H1 (cell line): Measurements from ENCODE around the gene TAF12. TPM values are rescaled to one million over a fixed set of nuclear protein-coding genes. Genes with fewer than 3 reads are reported as not detected.

Experiments
- CTCF ChIA-PET: fragments of 300-600 bp; sonication (Branson Sonifier 250); formaldehyde crosslinking; loops from one replicate; lab custom pipeline; 2021; ENCODE audit not compliant: partially characterized antibody; lab: Charles Lee
- POLR2A ChIA-PET: fragments of 300-600 bp; sonication (Branson Sonifier 250); formaldehyde crosslinking; loops from one replicate; lab custom pipeline; 2021; ENCODE audit warnings: inconsistent platforms; ENCODE audit not compliant: partially characterized antibody; lab: Charles Lee
- DNase-seq, 2 experiments: peaks; one replicate each; pipeline versions ENCODE4 v3.0.0 to v3.0.0-alpha.2; 2010 to 2022; ENCODE audit warnings: low spot score in 2 of 2, low read depth in 1 of 2, mixed read lengths in 1 of 2
- FAIRE-seq: peaks from 2 replicates; lab custom pipeline; 2011; peaks lifted over from hg19 to GRCh38; lab: Jason Lieb, UNC
- H2AFZ ChIP-seq: 2 replicates; pipeline ENCODE4 v1.8.1; 2012; ENCODE audit warnings: low read length, inconsistent platforms
- H2AK5ac ChIP-seq: 2 replicates; pipeline ENCODE4 v1.6.1; 2013; ENCODE audit warnings: low read depth, low read length
- H2BK120ac ChIP-seq: replicated peaks from 2 replicates; pipeline ENCODE3; 2013; ENCODE audit warnings: low read depth, low read length, inconsistent platforms
- H2BK12ac ChIP-seq: 2 replicates; pipeline ENCODE4 v1.6.1; 2013; ENCODE audit warnings: low read depth, low read length
- H2BK15ac ChIP-seq: 2 replicates; pipeline ENCODE4 v1.6.1; 2013; ENCODE audit warnings: low read length
- H2BK20ac ChIP-seq: 2 replicates; pipeline ENCODE4 v1.6.1; 2013; ENCODE audit warnings: low read length
- H2BK5ac ChIP-seq: 2 replicates; pipeline ENCODE4 v1.6.1; 2013; ENCODE audit warnings: low read depth, low read length
- H3K14ac ChIP-seq: 2 replicates; pipeline ENCODE4 v1.6.1; 2013; ENCODE audit warnings: inconsistent platforms; ENCODE audit not compliant: insufficient read length
- H3K18ac ChIP-seq: 2 replicates; pipeline ENCODE4 v1.6.1; 2013; ENCODE audit warnings: low read length; ENCODE audit errors: extremely low read depth
- H3K23ac ChIP-seq: 2 replicates; pipeline ENCODE4 v1.6.1; 2013; ENCODE audit warnings: inconsistent platforms; ENCODE audit not compliant: insufficient read length
- H3K23me2 ChIP-seq: 2 replicates; pipeline ENCODE4 v1.6.1; 2013; ENCODE audit warnings: low read depth, low read length
- H3K27ac ChIP-seq: 2 replicates; pipeline ENCODE4 v1.6.1; 2011; ENCODE audit warnings: low read depth, low read length, inconsistent platforms
- H3K27me3 ChIP-seq, 4 experiments: replicated peaks in 1 of 4; 1 replicate in 1 of 4; 2 replicates in 3 of 4; pipeline versions ENCODE4 v1.6.1 to v1.8.1; 2011 to 2013; ENCODE audit warnings: low read length in 3 of 4, mild to moderate bottlenecking in 3 of 4, inconsistent platforms in 2 of 4, mixed read lengths in 2 of 4, moderate library complexity in 1 of 4; ENCODE audit not compliant: control insufficient read depth in 3 of 4, insufficient read depth in 3 of 4; ENCODE audit errors: extremely low read depth in 1 of 4
- H3K36me3 ChIP-seq, 4 experiments: 2 replicates each; pipeline versions ENCODE4 v1.6.1 to v1.8.1; 2011 to 2013; ENCODE audit warnings: mild to moderate bottlenecking in 4 of 4, low read length in 3 of 4, moderate library complexity in 2 of 4, control low read depth in 1 of 4, inconsistent platforms in 1 of 4; ENCODE audit not compliant: insufficient read depth in 4 of 4, control insufficient read depth in 2 of 4
- H3K4ac ChIP-seq: replicated peaks from 2 replicates; pipeline ENCODE3; 2013; ENCODE audit warnings: low read length, low read depth, mixed read lengths, inconsistent platforms; ENCODE audit not compliant: insufficient read length
- H3K4me1 ChIP-seq, 4 experiments: replicated peaks in 1 of 4; 1 replicate in 1 of 4; 2 replicates in 3 of 4; pipeline versions ENCODE4 v1.6.1 to v1.8.1; 2011 to 2013; ENCODE audit warnings: low read length in 3 of 4, inconsistent platforms in 2 of 4, mixed read lengths in 1 of 4; ENCODE audit not compliant: insufficient read depth in 4 of 4, control insufficient read depth in 3 of 4
- H3K4me2 ChIP-seq, 2 experiments: 2 replicates each; pipeline versions ENCODE4 v1.6.1 to v1.8.1; 2011 to 2013; ENCODE audit warnings: low read depth in 2 of 2, low read length in 2 of 2, control low read depth in 1 of 2, inconsistent platforms in 1 of 2, mild to moderate bottlenecking in 1 of 2; ENCODE audit not compliant: insufficient read depth in 1 of 2
- H3K4me3 ChIP-seq, 4 experiments: fragments of 200-600, 300-600 bp in 1 of 4; sonication (generic), shearing (Covaris generic), sonication (Bioruptor Twin) in 1 of 4; 2 replicates each; pipeline versions ENCODE4 v1.5.1 to v1.8.1; 2011 to 2016; ENCODE audit warnings: low read length in 4 of 4, low read depth in 3 of 4, control low read depth in 2 of 4, inconsistent platforms in 2 of 4, mild to moderate bottlenecking in 2 of 4, mixed read lengths in 1 of 4, moderate library complexity in 1 of 4; ENCODE audit not compliant: insufficient read depth in 2 of 4; ENCODE audit errors: extremely low read depth in 1 of 4
- H3K56ac ChIP-seq: replicated peaks from 2 replicates; pipeline ENCODE3; 2013; ENCODE audit warnings: low read depth, mild to moderate bottlenecking, mixed read lengths, low read length, inconsistent platforms; ENCODE audit not compliant: insufficient read length
- H3K79me1 ChIP-seq: 2 replicates; pipeline ENCODE4 v1.6.1; 2013; ENCODE audit warnings: low read depth, low read length, control low read depth
- H3K79me2 ChIP-seq, 2 experiments: 2 replicates each; pipeline versions ENCODE4 v1.6.1 to v1.8.1; 2012 to 2013; ENCODE audit warnings: low read length in 2 of 2, mild to moderate bottlenecking in 2 of 2, inconsistent platforms in 1 of 2; ENCODE audit not compliant: insufficient read depth in 2 of 2, control insufficient read depth in 1 of 2
- H3K9ac ChIP-seq, 4 experiments: replicated peaks in 1 of 4; 1 replicate in 1 of 4; 2 replicates in 3 of 4; pipeline versions ENCODE4 v1.6.1 to v1.8.1; 2011 to 2013; ENCODE audit warnings: low read depth in 3 of 4, low read length in 3 of 4, control low read depth in 2 of 4, mild to moderate bottlenecking in 2 of 4, moderate library complexity in 2 of 4, inconsistent platforms in 1 of 4; ENCODE audit errors: extremely low read depth in 1 of 4
- H3K9me3 ChIP-seq, 2 experiments: 2 replicates each; pipeline versions ENCODE4 v1.6.1 to v1.8.1; 2012 to 2013; ENCODE audit warnings: mild to moderate bottlenecking in 2 of 2, moderate library complexity in 2 of 2, control low read depth in 1 of 2, inconsistent platforms in 1 of 2, low read depth in 1 of 2, low read length in 1 of 2, mixed read lengths in 1 of 2; ENCODE audit not compliant: insufficient read depth in 2 of 2
- H4K20me1 ChIP-seq, 2 experiments: replicated peaks in 1 of 2; 2 replicates each; pipeline versions ENCODE3 to v1.8.1; 2011 to 2013; ENCODE audit warnings: inconsistent platforms in 2 of 2, low read length in 2 of 2, mild to moderate bottlenecking in 1 of 2; ENCODE audit not compliant: insufficient read depth in 2 of 2, control insufficient read depth in 1 of 2
- H4K5ac ChIP-seq: 2 replicates; pipeline ENCODE4 v1.6.1; 2013; ENCODE audit warnings: low read length, low read depth, mixed read lengths, inconsistent platforms; ENCODE audit not compliant: insufficient read length
- H4K8ac ChIP-seq: 2 replicates; pipeline ENCODE4 v1.8.0; 2013; ENCODE audit warnings: mild to moderate bottlenecking, moderate library complexity, low read length, inconsistent platforms; ENCODE audit not compliant: insufficient read depth; ENCODE audit errors: extremely low read depth
- H4K91ac ChIP-seq: replicated peaks from 2 replicates; pipeline ENCODE3; 2013; ENCODE audit warnings: low read length, mixed read lengths, inconsistent platforms; ENCODE audit not compliant: insufficient read length
- BACH1 ChIP-seq: IDR thresholded peaks from 2 replicates; pipeline ENCODE4 v1.6.1; 2012; ENCODE audit warnings: low read length, improper control_type of control experiment
- CBX5 ChIP-seq: fragments of 300-800, 300-1000 bp; sonication (generic); IDR thresholded peaks from 2 replicates; pipeline ENCODE4 v1.7.1; 2016; ENCODE audit warnings: antibody characterized with exemption, low read length, low read depth
- HDAC6 ChIP-seq: IDR thresholded peaks from one replicate; pipeline ENCODE4 v1.7.1; 2012; ENCODE audit warnings: low read depth, mild to moderate bottlenecking, inconsistent platforms, low read length, moderate library complexity
- PHF8 ChIP-seq: fragments of 200-600 bp; sonication (generic); conservative IDR thresholded peaks from 2 replicates; pipeline ENCODE4 v1.7.1; 2012; ENCODE audit warnings: low read depth, mild to moderate bottlenecking, inconsistent platforms, low read length, moderate library complexity
- POLR2A ChIP-seq, 2 experiments: IDR thresholded peaks; 1 replicate in 1 of 2; 2 replicates in 1 of 2; pipeline ENCODE4 v1.6.1; 2011; ENCODE audit warnings: low read depth in 2 of 2, low read length in 2 of 2, mild to moderate bottlenecking in 2 of 2; ENCODE audit errors: control extremely low read depth in 1 of 2
- POLR2AphosphoS5 ChIP-seq: IDR thresholded peaks from 2 replicates; pipeline ENCODE4 v1.6.1; 2011; ENCODE audit warnings: low read depth, low read length
- POU5F1 ChIP-seq: IDR thresholded peaks from 2 replicates; pipeline ENCODE4 v1.6.1; 2011; ENCODE audit warnings: low read depth, mild to moderate bottlenecking, low read length, moderate library complexity
- SIX5 ChIP-seq: IDR thresholded peaks from 2 replicates; pipeline ENCODE4 v1.6.1; 2011; ENCODE audit warnings: mild to moderate bottlenecking, low read depth, low read length
- TEAD4 ChIP-seq: IDR thresholded peaks from 2 replicates; pipeline ENCODE4 v1.6.1; 2012; ENCODE audit warnings: low read depth, low read length, inconsistent platforms, mixed read lengths
- YY1 ChIP-seq: IDR thresholded peaks from 2 replicates; pipeline ENCODE4 v1.6.1; 2011; ENCODE audit warnings: low read depth, mild to moderate bottlenecking, low read length
- WGBS, 2 experiments: shearing (Covaris generic) in 1 of 2; methylation state at CpG; one replicate each; pipeline versions ENCODE4 v1.1.6 to v1.1.7; 2013 to 2015; ENCODE audit warnings: low lambda C conversion rate in 2 of 2, mixed read lengths in 2 of 2, inconsistent platforms in 1 of 2, low coverage in 1 of 2, missing lambda C conversion rate in 1 of 2; ENCODE audit not compliant: insufficient replicate concordance in 2 of 2, insufficient coverage in 1 of 2, insufficient read length in 1 of 2; ENCODE audit errors: extremely low coverage in 1 of 2, missing lambda C conversion rate in 1 of 2; 5-methylcytosine and 5-hydroxymethylcytosine counted together
- polyA plus RNA-seq, 7 experiments: library from polyadenylated mRNA; depleted of rRNA in 3 of 7; stranded (reverse) in 5 of 7; unstranded in 2 of 7; fragments of >200 nt in 5 of 7; fragments of 200-250 nt in 2 of 7; gene quantifications; 1 replicate in 5 of 7; 2 replicates in 1 of 7; 4 replicates in 1 of 7; pipeline versions ENCODE4 v1.2.1 to v1.2.3, GENCODE V29; 2011 to 2013; ENCODE audit warnings: missing spikeins in 2 of 7, mixed read lengths in 2 of 7
- total RNA-seq: library from RNA; stranded (reverse); fragmentation: NEBNext Ultra II Directional; extraction: Animal tissue kit (Norgen Biotek cat#: 25700); gene quantifications from 2 replicates; pipeline ENCODE4 v1.2.1, GENCODE V29; 2021
- TF ChIP-seq, protein P1 (sequence below): IDR thresholded peaks from 2 replicates; pipeline ENCODE4 v1.6.1; 2011; ENCODE audit warnings: low read length, improper control_type of control experiment
- TF ChIP-seq, protein P2 (sequence below): IDR thresholded peaks from 2 replicates; pipeline ENCODE4 v1.6.1; 2011; ENCODE audit warnings: low read depth, mild to moderate bottlenecking, low read length; ENCODE audit not compliant: insufficient read depth

The TAF12 gene
- total and polyA plus RNA-seq, 2 of the 8 experiments (the other 6 are each of a cell fraction or from before 2014, with no cell fraction given) = 25.1 to 27.2 TPM

GRCh38 chr1:28577052-28577678 is 65.7 kb downstream of the TAF12 start:
- Histone ChIP-seq H2AFZ (no peak overlapping the region), H3K23me2 (peaks cover 10% of the 10 kb centered on the region; the same call in 1 of the 2 replicates), H2BK20ac (no peak overlapping the region), H3K4me1 (peaks cover 0 to 8% (median 3%) of the 10 kb centered on the region in 4 experiments; a peak in 4 of 7 replicates), H3K23ac (no peak overlapping the region), H2AK5ac (no peak overlapping the region), H3K79me2 (peaks cover 10 to 21% of the 10 kb centered on the region in 2 experiments), H2BK5ac (no peak overlapping the region), H3K14ac (no peak overlapping the region), H3K4me2 (no peak overlapping the region), H4K20me1 (peaks cover 15 to 23% of the 10 kb centered on the region in 2 experiments), H3K18ac (no peak overlapping the region), H3K27me3 (peaks cover 0 to under 1% (median under 1%) of the 10 kb centered on the region in 4 experiments; a peak in 1 of 7 replicates), H3K9ac (no peak overlapping the region), H2BK12ac (no peak overlapping the region), H4K8ac (no peak overlapping the region; the same call in 1 of the 2 replicates), H3K56ac (no peak overlapping the region), H3K79me1 (peaks cover 4% of the 10 kb centered on the region; the same call in 1 of the 2 replicates), H4K5ac (no peak overlapping the region), H3K4ac (no peak overlapping the region), H3K9me3 (no peaks in the 10 kb centered on the region), H3K36me3 (peaks cover 19 to 60% (median 41%) of the 10 kb centered on the region in 4 experiments), H2BK120ac (no peak overlapping the region), H3K27ac (no peak overlapping the region), H4K91ac (no peak overlapping the region), H2BK15ac (no peak overlapping the region), H3K4me3 (no peak overlapping the region)
- no peak for DNase-seq
- ChIA-PET CTCF (interaction anchor here (0.7 to 9.7 kb wide), 6 partner anchors 8 to 63 kb away, joined by 3 to 73 read pairs (median 3); no protein-coding TSS in a partner anchor), POLR2A (interaction anchor here (1.3 to 23.4 kb wide), 7 partner anchors 16 to 342 kb away, joined by 3 to 660 read pairs (median 118); partner anchors contain the start of genes ATP5IF1, RAB42, RCC1 and TAF12)
- no peak for FAIRE-seq
- 82% methylated on average over 1 of the region's 1 CpG; no CpG with 5 or more reads in 1 of the 2 experiments for WGBS, 2 experiments
- no peak for TF ChIP-seq YY1
- TF ChIP-seq PHF8 = no peak
- no peak for TF ChIP-seq SIX5
- TF ChIP-seq CBX5 = no peak
- TF ChIP-seq, protein P1, sequence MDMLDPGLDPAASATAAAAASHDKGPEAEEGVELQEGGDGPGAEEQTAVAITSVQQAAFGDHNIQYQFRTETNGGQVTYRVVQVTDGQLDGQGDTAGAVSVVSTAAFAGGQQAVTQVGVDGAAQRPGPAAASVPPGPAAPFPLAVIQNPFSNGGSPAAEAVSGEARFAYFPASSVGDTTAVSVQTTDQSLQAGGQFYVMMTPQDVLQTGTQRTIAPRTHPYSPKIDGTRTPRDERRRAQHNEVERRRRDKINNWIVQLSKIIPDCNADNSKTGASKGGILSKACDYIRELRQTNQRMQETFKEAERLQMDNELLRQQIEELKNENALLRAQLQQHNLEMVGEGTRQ = no peak
- TF ChIP-seq TEAD4 = no peak
- no peak for TF ChIP-seq POU5F1
- TF ChIP-seq HDAC6 = no peak
- no peak for TF ChIP-seq BACH1
- TF ChIP-seq POLR2AphosphoS5 = peak; percentile 92
- TF ChIP-seq, protein P2, sequence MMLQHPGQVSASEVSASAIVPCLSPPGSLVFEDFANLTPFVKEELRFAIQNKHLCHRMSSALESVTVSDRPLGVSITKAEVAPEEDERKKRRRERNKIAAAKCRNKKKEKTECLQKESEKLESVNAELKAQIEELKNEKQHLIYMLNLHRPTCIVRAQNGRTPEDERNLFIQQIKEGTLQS = no peak
- peak in 1 of 2 experiments; percentile 31; a peak in 2 of 3 replicates for TF ChIP-seq POLR2A (IDR thresholded peaks at IDR 0.05; ENCODE audit: control extremely low read depth in 1 of 2, low read depth in 2 of 2, low read length in 2 of 2)
